Endothelial cell (in vitro differentiated cells): Measurements from ENCODE around the gene CCIN. TPM values are rescaled to one million over a fixed set of nuclear protein-coding genes. Genes with fewer than 3 reads are reported as not detected.

Source experiments
- DNase-seq: peaks from one replicate; pipeline ENCODE4 v3.0.0; 2021; ENCODE audit warnings: low spot score
- H3K27ac Mint-ChIP-seq: one replicate; pipeline ENCODE4 v1.8.0; 2021; ENCODE audit warnings: mixed read lengths, inconsistent platforms; ENCODE audit not compliant: unreplicated experiment
- H3K27me3 Mint-ChIP-seq: one replicate; pipeline ENCODE4 v1.8.0; 2021; ENCODE audit warnings: mild to moderate bottlenecking, moderate library complexity, mixed read lengths, inconsistent platforms; ENCODE audit not compliant: unreplicated experiment
- H3K36me3 Mint-ChIP-seq: one replicate; pipeline ENCODE4 v1.8.0; 2021; ENCODE audit warnings: mild to moderate bottlenecking, low read depth, mixed read lengths, inconsistent platforms; ENCODE audit not compliant: unreplicated experiment
- H3K4me1 Mint-ChIP-seq: one replicate; pipeline ENCODE4 v1.8.0; 2021; ENCODE audit warnings: mild to moderate bottlenecking, mixed read lengths, inconsistent platforms; ENCODE audit not compliant: unreplicated experiment
- H3K4me3 Mint-ChIP-seq: one replicate; pipeline ENCODE4 v1.8.0; 2021; ENCODE audit warnings: mild to moderate bottlenecking, mixed read lengths, inconsistent platforms; ENCODE audit not compliant: unreplicated experiment
- H3K9me3 Mint-ChIP-seq: one replicate; pipeline ENCODE4 v1.8.0; 2021; ENCODE audit warnings: mixed read lengths, inconsistent platforms; ENCODE audit not compliant: unreplicated experiment
- total RNA-seq: library from RNA; stranded (reverse); fragmentation: NEBNext Ultra II Directional; extraction: Animal tissue kit (Norgen Biotek cat#: 25700); gene quantifications from one replicate; pipeline ENCODE4 v1.2.1, GENCODE V29; 2021; ENCODE audit not compliant: unreplicated experiment
- TF ChIP-seq, protein P1 (sequence below): fragments of 200-600 bp; sonication (generic); IDR thresholded peaks from one replicate; pipeline ENCODE4 v1.5.0; 2021; ENCODE audit warnings: antibody characterized with exemption; ENCODE audit not compliant: unreplicated experiment

Gene CCIN
- total RNA-seq, 1 donor from 2014 or later: not detected

DNA sequence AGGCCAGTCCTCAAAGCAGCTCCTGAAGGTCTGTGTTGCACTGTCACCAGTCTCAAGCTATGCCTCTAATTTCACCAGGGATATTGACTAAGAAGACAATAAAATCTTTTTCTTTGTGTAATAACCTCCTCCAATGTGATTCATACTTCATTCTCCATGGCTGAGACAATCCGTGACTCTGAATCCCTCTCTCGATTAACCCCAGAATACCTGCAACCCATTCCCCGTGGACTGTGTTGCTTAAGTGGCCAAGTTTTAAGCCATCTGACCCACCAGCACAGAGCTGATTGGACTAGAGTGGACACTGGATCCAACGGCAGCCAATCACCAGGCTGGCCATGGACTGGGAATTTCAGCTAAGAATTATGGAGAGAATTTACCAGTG lies 5.4 kb upstream of the CCIN start:
- Mint-ChIP-seq H3K9me3 (no peaks in the 10 kb centered on the region), H3K36me3 (no peaks in the 10 kb centered on the region), H3K4me3 (no peak overlapping the region), H3K4me1 (peaks cover 14% of the 10 kb centered on the region), H3K27me3 (peaks cover 5% of the 10 kb centered on the region), H3K27ac (peak overlapping the region; percentile 86)
- DNase-seq: no peak
- TF ChIP-seq, protein P1, sequence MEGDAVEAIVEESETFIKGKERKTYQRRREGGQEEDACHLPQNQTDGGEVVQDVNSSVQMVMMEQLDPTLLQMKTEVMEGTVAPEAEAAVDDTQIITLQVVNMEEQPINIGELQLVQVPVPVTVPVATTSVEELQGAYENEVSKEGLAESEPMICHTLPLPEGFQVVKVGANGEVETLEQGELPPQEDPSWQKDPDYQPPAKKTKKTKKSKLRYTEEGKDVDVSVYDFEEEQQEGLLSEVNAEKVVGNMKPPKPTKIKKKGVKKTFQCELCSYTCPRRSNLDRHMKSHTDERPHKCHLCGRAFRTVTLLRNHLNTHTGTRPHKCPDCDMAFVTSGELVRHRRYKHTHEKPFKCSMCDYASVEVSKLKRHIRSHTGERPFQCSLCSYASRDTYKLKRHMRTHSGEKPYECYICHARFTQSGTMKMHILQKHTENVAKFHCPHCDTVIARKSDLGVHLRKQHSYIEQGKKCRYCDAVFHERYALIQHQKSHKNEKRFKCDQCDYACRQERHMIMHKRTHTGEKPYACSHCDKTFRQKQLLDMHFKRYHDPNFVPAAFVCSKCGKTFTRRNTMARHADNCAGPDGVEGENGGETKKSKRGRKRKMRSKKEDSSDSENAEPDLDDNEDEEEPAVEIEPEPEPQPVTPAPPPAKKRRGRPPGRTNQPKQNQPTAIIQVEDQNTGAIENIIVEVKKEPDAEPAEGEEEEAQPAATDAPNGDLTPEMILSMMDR: no peak

DNA sequence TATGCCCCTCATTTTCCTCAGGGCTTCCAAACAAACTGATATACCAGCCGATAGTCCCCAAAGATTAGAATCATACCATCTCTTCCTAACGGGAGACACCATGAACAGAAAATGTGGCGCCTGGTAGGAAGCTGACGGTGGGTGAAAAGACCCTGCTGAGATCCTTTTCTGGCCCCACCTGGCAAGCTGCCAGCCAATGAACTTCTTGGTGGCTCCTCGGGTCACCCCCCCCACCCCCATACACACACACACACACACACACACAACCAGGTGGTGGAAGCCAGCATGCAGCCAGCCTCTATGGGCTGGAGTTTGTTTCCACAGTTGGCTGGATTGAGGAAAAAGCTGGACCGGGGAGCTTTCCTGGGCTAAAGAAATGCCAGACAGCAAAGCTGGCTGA lies 4.8 kb upstream of the CCIN start:
- Mint-ChIP-seq H3K27ac (peak overlapping the region; percentile 86), H3K36me3 (no peaks in the 10 kb centered on the region), H3K4me3 (no peak overlapping the region), H3K4me1 (peaks cover 14% of the 10 kb centered on the region), H3K9me3 (no peaks in the 10 kb centered on the region), H3K27me3 (peaks cover 5% of the 10 kb centered on the region)
- TF ChIP-seq, protein P1: no peak
- no peak for DNase-seq

DNA sequence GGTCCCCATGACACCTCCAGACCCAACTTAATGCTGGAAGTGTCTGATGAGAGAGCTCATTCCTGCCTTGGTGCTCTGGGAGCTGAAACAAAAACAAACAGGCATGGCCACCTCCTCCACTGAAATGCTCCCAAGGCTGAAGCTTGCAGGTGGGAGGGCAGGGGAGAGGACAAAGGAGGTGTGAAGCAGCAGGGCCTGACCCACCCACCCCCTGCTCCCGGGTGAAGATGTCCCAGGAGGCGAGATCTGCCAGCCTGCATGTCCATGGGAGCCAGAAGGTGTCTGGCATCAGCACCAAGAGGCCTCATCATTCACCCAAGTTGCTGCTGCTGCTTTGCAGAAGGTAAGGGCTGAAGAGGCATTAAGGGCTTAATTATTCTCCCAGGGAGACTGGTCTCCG lies 4.2 kb upstream of the CCIN start:
- Mint-ChIP-seq H3K27me3 (peaks cover 7% of the 10 kb centered on the region), H3K4me1 (peaks cover 14% of the 10 kb centered on the region), H3K27ac (no peak overlapping the region), H3K4me3 (peak overlapping the region; percentile 42), H3K9me3 (no peaks in the 10 kb centered on the region), H3K36me3 (no peaks in the 10 kb centered on the region)
- TF ChIP-seq, protein P1: no peak
- no peak for DNase-seq

DNA sequence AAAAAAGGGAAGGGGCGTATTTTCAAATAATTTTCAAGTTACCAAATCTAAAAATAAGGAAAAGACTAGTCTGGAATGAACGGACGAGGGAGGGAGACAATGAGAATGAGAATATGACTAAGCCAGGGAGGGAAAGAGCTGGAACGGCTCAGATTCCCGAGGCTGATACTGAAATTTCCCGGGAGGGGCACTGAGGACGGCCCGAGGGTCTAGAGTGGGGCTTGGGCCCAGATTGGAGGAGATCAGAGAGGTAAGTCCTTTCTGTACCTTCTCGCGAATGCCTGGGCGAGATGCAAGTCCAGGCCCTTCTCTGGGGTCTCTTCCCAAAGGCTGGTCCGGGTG lies 3.4 kb upstream of the CCIN start:
- TF ChIP-seq, protein P1: no peak
- peaks cover 14% of the 10 kb centered on the region for H3K4me1 Mint-ChIP-seq
- H3K36me3 Mint-ChIP-seq: no peaks in the 10 kb centered on the region
- peaks cover 5% of the 10 kb centered on the region for H3K27me3 Mint-ChIP-seq
- no peak overlapping the region for H3K27ac Mint-ChIP-seq
- no peaks in the 10 kb centered on the region for H3K9me3 Mint-ChIP-seq
- H3K4me3 Mint-ChIP-seq: no peak overlapping the region
- no peak for DNase-seq

DNA sequence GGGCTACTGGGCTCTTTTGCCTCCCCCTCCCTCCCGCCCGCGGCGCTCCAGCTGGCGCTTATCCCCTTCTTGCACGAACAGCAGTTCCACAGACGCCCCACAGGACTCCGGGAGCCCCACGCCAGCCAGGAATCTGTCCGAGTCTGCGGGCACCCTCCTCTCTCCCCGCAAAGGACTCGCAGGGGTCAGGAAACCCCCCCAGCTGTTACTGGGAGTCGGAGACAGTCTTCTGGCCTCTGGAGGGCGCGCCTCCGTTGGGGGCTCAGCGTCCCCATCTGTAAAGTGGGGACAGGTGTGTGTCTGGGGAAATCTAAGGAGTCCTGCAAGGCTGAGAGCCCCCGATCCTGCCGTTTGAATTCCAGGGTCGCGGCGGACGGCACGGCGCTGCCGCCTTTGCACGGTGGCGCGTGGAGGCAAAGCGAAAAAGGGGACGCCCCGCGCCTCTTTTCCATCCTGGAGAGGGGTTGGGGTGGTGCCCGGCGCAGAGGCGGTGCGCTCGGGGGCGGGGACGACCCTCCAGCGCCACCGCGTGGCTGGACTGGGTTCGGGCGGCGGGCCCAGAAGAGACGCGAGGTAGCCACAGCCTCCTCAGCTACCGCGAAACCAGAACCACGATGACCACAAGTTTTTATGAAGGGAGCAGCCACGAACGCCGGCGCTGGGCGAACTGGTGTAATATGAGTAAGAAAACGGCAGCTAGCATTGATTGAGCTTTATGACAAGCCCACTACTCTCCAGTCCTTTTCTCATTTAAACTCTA lies 2.8 kb upstream of the CCIN start:
- H3K27ac Mint-ChIP-seq: no peak overlapping the region
- TF ChIP-seq, protein P1: peak; percentile 82

More for the DNA sequence above, 2.8 kb upstream of the CCIN start:
- no peaks in the 10 kb centered on the region for H3K36me3 Mint-ChIP-seq
- H3K4me3 Mint-ChIP-seq: no peak overlapping the region
- no peaks in the 10 kb centered on the region for H3K9me3 Mint-ChIP-seq
- DNase-seq: peak; percentile 87
- H3K4me1 Mint-ChIP-seq: peaks cover 12% of the 10 kb centered on the region
- peaks cover 5% of the 10 kb centered on the region for H3K27me3 Mint-ChIP-seq
